GM12878 (cell line): ENCODE data around the gene DPP6. TPM values are rescaled to one million over a fixed set of nuclear protein-coding genes. Genes with fewer than 3 reads are reported as not detected.

Source experiments
- ATAC-seq: fragments of 200-7000 bp; cut with Tn5 transposase; 3 replicates; pipeline ENCODE4 v1.9.1; 2020; ENCODE audit warnings: mild to moderate bottlenecking, moderate library complexity
- BruUV-seq: library from RNA; stranded (reverse); fragments of 400-500 nt; replicated peaks from 2 replicates; lab custom pipeline; 2021; lab: Mats Ljungman, UMichigan
- CTCF ChIA-PET: fragments of 300-600 bp; sonication (Branson Sonifier 250); formaldehyde crosslinking; extraction: SDS; loops from one replicate; lab custom pipeline; 2021; ENCODE audit warnings: inconsistent platforms; lab: Yijun Ruan, JAX
- POLR2A ChIA-PET: fragments of 350-600 bp; formaldehyde crosslinking; extraction: SDS; loops from one replicate; lab custom pipeline; 2021; ENCODE audit warnings: inconsistent platforms; lab: Charles Lee
- RAD21 ChIA-PET: fragments of 300-600 bp; sonication (Branson Sonifier 250); formaldehyde crosslinking; loops from one replicate; lab custom pipeline; 2023; ENCODE audit warnings: antibody characterized with exemption; ENCODE audit not compliant: unreplicated experiment; lab: Charles Lee
- SMC1A ChIA-PET: fragments of 300-600 bp; sonication (Branson Sonifier 250); formaldehyde crosslinking; loops from one replicate; lab custom pipeline; 2023; ENCODE audit not compliant: unreplicated experiment, uncharacterized antibody; lab: Charles Lee
- DNase-seq: peaks from one replicate; pipeline ENCODE4 v3.0.0-alpha.2; 2011; ENCODE audit warnings: low read depth, low spot score
- FAIRE-seq: peaks from 3 replicates; lab custom pipeline; 2011; peaks lifted over from hg19 to GRCh38; lab: Jason Lieb, UNC
- H2AFZ ChIP-seq: 2 replicates; pipeline ENCODE4 v1.6.0; 2011; ENCODE audit warnings: low read depth, low read length, control low read depth; ENCODE audit not compliant: control insufficient read depth
- H3K27ac ChIP-seq: 2 replicates; pipeline ENCODE4 v1.5.1; 2011; ENCODE audit warnings: control low read depth; ENCODE audit not compliant: control insufficient read depth, insufficient read depth
- H3K27me3 ChIP-seq, 2 experiments: replicated peaks in 1 of 2; 2 replicates each; pipeline versions ENCODE4 v1.6.0 to v1.6.1; 2011; ENCODE audit warnings: low read length in 1 of 2; ENCODE audit not compliant: control insufficient read depth in 2 of 2, insufficient read depth in 2 of 2
- H3K36me3 ChIP-seq, 2 experiments: 2 replicates each; pipeline ENCODE4 v1.5.1; 2011; ENCODE audit warnings: low read length in 1 of 2; ENCODE audit not compliant: control insufficient read depth in 2 of 2, insufficient read depth in 2 of 2
- H3K4me1 ChIP-seq: 2 replicates; pipeline ENCODE4 v1.6.1; 2011; ENCODE audit warnings: mild to moderate bottlenecking, low read length, moderate library complexity, mixed read lengths; ENCODE audit not compliant: control insufficient read depth, insufficient read depth
- H3K4me2 ChIP-seq: 2 replicates; pipeline ENCODE4 v1.6.0; 2011; ENCODE audit warnings: control low read depth; ENCODE audit not compliant: control insufficient read depth, insufficient read depth
- H3K4me3 ChIP-seq: fragments of 200-600 bp; sonication (generic); 2 replicates; pipeline ENCODE4 v1.5.1; 2016
- H3K79me2 ChIP-seq: 2 replicates; pipeline ENCODE4 v1.6.0; 2011; ENCODE audit warnings: low read length; ENCODE audit not compliant: control insufficient read depth, insufficient read depth
- H3K9ac ChIP-seq: 2 replicates; pipeline ENCODE4 v1.8.0; 2011; ENCODE audit warnings: low read length, control low read depth, mixed read lengths; ENCODE audit not compliant: control insufficient read depth, insufficient read depth
- H3K9me3 ChIP-seq: replicated peaks from 3 replicates; pipeline ENCODE4 v1.5.1; 2011; ENCODE audit warnings: mild to moderate bottlenecking, low read length; ENCODE audit not compliant: control insufficient read depth, insufficient read depth
- H4K20me1 ChIP-seq: 2 replicates; pipeline ENCODE4 v1.6.0; 2011; ENCODE audit not compliant: control insufficient read depth, insufficient read depth
- FOXK2 ChIP-seq: fragments of 450-650 bp; IDR thresholded peaks from 2 replicates; pipeline ENCODE4 v1.6.1; 2017; ENCODE audit warnings: mild to moderate bottlenecking, moderate library complexity
- MEF2B ChIP-seq: fragments of 450-650 bp; IDR thresholded peaks from 2 replicates; pipeline ENCODE4 v1.6.1; 2018; ENCODE audit warnings: mild to moderate bottlenecking, moderate library complexity; ENCODE audit not compliant: partially characterized antibody, poor library complexity, severe bottlenecking
- NFIC ChIP-seq: IDR thresholded peaks from 2 replicates; pipeline ENCODE4 v1.6.1; 2012; ENCODE audit warnings: low read depth, mild to moderate bottlenecking, inconsistent platforms, low read length, moderate library complexity
- NR2C1 ChIP-seq: fragments of 450-650 bp; IDR thresholded peaks from 2 replicates; pipeline ENCODE4 v1.6.1; 2017; ENCODE audit warnings: antibody characterized with exemption, mild to moderate bottlenecking, moderate library complexity
- RAD21 ChIP-seq: IDR thresholded peaks from 2 replicates; pipeline ENCODE4 v1.6.1; 2011; ENCODE audit warnings: mild to moderate bottlenecking, low read depth, low read length, moderate library complexity; ENCODE audit not compliant: insufficient read depth
- SMC3 ChIP-seq: IDR thresholded peaks from 2 replicates; pipeline ENCODE4 v1.6.1; 2011; ENCODE audit warnings: low read length, improper control_type of control experiment, borderline replicate concordance
- SP1 ChIP-seq: IDR thresholded peaks from one replicate; pipeline ENCODE4 v1.6.1; 2011; ENCODE audit warnings: low read depth, low read length
- SUPT20H ChIP-seq: IDR thresholded peaks from 2 replicates; pipeline ENCODE4 v1.6.1; 2011; ENCODE audit warnings: low read depth, mild to moderate bottlenecking, low read length, moderate library complexity, borderline replicate concordance; ENCODE audit not compliant: control insufficient read depth
- WGBS: methylation state at CpG from one replicate; pipeline ENCODE4 v1.1.6; 2016; ENCODE audit warnings: low lambda C conversion rate; ENCODE audit not compliant: insufficient replicate concordance, insufficient coverage; ENCODE audit errors: missing lambda C conversion rate; 5-methylcytosine and 5-hydroxymethylcytosine counted together
- in situ Hi-C: fragments of 300-500 bp; cut with MboI; formaldehyde crosslinking; loops from 9 replicates; pipeline ENCODE4 v1.14.3; 2018; ENCODE audit warnings: mixed read lengths
- intact Hi-C: fragments of 100-400 bp; cut with micrococcal nuclease; formaldehyde crosslinking; loops from one replicate; pipeline ENCODE4 v1.14.2; 2022; ENCODE audit not compliant: unreplicated experiment
- polyA plus RNA-seq, 11 experiments: library from polyadenylated mRNA; depleted of rRNA in 4 of 11; unstranded in 6 of 11; stranded (reverse) in 5 of 11; fragments of >200 nt; fragmentation: Nextera tagmentation in 4 of 11; fragmentation: Illumina TruSeq in 1 of 11; extraction: Ambion mirVana in 4 of 11; extraction: Trizol in 1 of 11; gene quantifications; 1 replicate in 1 of 11; 2 replicates in 10 of 11; pipeline versions ENCODE4 v1.2.1 to v1.2.3, GENCODE V29; 2011 to 2016; ENCODE audit warnings: inconsistent platforms in 2 of 11, missing spikeins in 2 of 11, low read depth in 1 of 11
- total RNA-seq, 4 experiments: library from RNA; depleted of rRNA in 3 of 4; stranded (reverse); fragments of >200 nt in 3 of 4; fragmentation: Illumina TruSeq in 1 of 4; extraction: Trizol in 1 of 4; gene quantifications; 2 replicates each; pipeline versions ENCODE4 v1.2.1 to v1.2.3, GENCODE V29; 2013 to 2021
- TF ChIP-seq, protein P1 (sequence below), 3 experiments: IDR thresholded peaks in 2 of 3; conservative IDR thresholded peaks in 1 of 3; 2 replicates each; pipeline ENCODE4 v1.5.1; 2011; ENCODE audit warnings: low read depth in 3 of 3, low read length in 3 of 3, mild to moderate bottlenecking in 3 of 3, control low read depth in 2 of 3, moderate library complexity in 2 of 3, inconsistent platforms in 1 of 3, mixed read lengths in 1 of 3; ENCODE audit not compliant: control insufficient read depth in 2 of 3, insufficient read depth in 1 of 3; ENCODE audit errors: extremely low read depth in 1 of 3

The DPP6 gene
- total and polyA plus RNA-seq, 10 of the 15 experiments (the other 5 are each of a cell fraction or from before 2014, with no cell fraction given) = not detected

DNA sequence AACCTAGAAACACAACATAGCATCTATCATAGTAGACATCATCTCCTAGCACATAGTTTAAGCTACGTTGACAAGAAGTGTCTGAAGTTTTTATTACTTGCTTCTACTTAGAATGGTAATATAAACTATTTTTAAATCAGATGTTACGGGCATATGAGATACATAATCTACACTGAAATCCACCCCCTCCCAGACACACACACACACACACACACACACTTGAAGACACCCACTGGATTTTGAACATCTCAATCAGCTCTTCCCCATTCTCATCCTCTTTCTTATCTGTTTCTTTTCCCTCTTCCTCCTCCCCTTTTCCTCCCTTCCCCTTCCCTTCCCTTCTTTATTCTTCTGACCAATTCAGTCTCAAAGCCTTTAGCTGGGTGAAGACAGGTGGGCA is 774.8 kb downstream of the DPP6 start:
- ChIA-PET POLR2A (no interaction called here), RAD21 (no interaction called here), SMC1A (no interaction called here), CTCF (interaction anchor here (0.9 to 1.5 kb wide), 4 partner anchors 78 to 182 kb away, joined by 3 read pairs; no protein-coding TSS in a partner anchor)
- 18% methylated on average over 2 of the region's 2 CpGs for WGBS
- H3K27ac ChIP-seq = no peak overlapping the region
- no peaks in the 10 kb centered on the region for H3K9me3 ChIP-seq
- no peaks in the 10 kb centered on the region for H4K20me1 ChIP-seq
- in situ Hi-C loops = no loop called here
- H3K36me3 ChIP-seq = no peaks in the 10 kb centered on the region
- H3K4me3 ChIP-seq = no peak overlapping the region
- DNase-seq (no peak), FAIRE-seq (no peak), ATAC-seq (no peak)
- H3K4me2 ChIP-seq = no peak overlapping the region
- BruUV-seq = no TSS peak
- H3K79me2 ChIP-seq = no peaks in the 10 kb centered on the region
- H3K27me3 ChIP-seq = peaks cover 0 to 2% of the 10 kb centered on the region in 2 experiments; a peak in 1 of 4 replicates
- intact Hi-C loops = no loop called here
- no peaks in the 10 kb centered on the region for H3K4me1 ChIP-seq
- no peak overlapping the region for H3K9ac ChIP-seq
- no peak overlapping the region for H2AFZ ChIP-seq
- TF ChIP-seq RAD21 = no peak
- TF ChIP-seq NR2C1 = no peak
- TF ChIP-seq FOXK2 = no peak
- no peak for TF ChIP-seq MEF2B

DNA sequence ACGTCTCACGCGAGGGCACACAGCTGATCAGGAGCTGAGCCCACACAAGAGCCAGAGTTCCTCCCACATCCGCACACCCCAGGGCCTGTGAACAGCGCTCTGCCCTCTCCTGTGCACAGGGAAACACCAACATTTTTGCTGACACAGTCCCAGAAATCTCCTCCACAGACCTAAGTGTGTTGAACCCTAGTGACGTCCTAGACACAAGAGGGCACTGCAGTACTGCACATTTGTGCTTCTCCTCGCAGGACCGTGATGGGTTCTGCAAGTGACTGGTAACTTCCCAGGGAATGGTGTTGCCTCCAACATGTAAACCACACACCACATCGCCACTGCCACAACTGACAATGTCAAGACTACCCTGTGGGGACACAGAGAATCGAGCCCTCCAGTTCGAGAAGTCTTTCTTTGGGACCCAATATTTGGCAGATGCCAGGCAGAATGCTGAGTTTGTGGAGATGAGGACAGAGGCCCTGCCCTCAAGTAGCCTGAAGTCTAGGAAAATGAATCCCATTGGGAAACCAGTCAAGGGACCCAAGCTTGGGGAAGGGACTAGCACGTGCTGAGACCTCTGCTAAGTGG is 780.5 kb downstream of the DPP6 start:
- H3K27me3 ChIP-seq = no peaks in the 10 kb centered on the region; a peak in 1 of 4 replicates
- no peak for TF ChIP-seq NFIC
- TF ChIP-seq RAD21 = peak; percentile 52
- TF ChIP-seq SMC3 = peak; percentile 43; the same call in 1 of the 2 replicates
- TF ChIP-seq SP1 = no peak
- TF ChIP-seq SUPT20H = no peak
- TF ChIP-seq, protein P1, sequence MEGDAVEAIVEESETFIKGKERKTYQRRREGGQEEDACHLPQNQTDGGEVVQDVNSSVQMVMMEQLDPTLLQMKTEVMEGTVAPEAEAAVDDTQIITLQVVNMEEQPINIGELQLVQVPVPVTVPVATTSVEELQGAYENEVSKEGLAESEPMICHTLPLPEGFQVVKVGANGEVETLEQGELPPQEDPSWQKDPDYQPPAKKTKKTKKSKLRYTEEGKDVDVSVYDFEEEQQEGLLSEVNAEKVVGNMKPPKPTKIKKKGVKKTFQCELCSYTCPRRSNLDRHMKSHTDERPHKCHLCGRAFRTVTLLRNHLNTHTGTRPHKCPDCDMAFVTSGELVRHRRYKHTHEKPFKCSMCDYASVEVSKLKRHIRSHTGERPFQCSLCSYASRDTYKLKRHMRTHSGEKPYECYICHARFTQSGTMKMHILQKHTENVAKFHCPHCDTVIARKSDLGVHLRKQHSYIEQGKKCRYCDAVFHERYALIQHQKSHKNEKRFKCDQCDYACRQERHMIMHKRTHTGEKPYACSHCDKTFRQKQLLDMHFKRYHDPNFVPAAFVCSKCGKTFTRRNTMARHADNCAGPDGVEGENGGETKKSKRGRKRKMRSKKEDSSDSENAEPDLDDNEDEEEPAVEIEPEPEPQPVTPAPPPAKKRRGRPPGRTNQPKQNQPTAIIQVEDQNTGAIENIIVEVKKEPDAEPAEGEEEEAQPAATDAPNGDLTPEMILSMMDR (IDR thresholded peaks at IDR 0.05 in 2 of 3, conservative IDR thresholded peaks at IDR 0.05 in 1 of 3; ENCODE audit: control insufficient read depth in 2 of 3, extremely low read depth in 1 of 3, insufficient read depth in 1 of 3, low read depth in 3 of 3, low read length in 3 of 3) = peak; percentile 32 to 65 (median 38); a peak in 4 of 6 replicates
- TF ChIP-seq, all 136 proteins: peak for 3
- intact Hi-C loops = loop anchor here (2.0 to 10.0 kb wide), 5 partner anchors 94 to 512 kb away; no protein-coding TSS in a partner anchor
- Histone ChIP-seq H3K4me2 (no peak overlapping the region), H3K9me3 (no peaks in the 10 kb centered on the region), H2AFZ (no peak overlapping the region), H4K20me1 (no peaks in the 10 kb centered on the region), H3K4me1 (peaks cover 4% of the 10 kb centered on the region), H3K4me3 (no peak overlapping the region), H3K27ac (no peak overlapping the region), H3K79me2 (no peaks in the 10 kb centered on the region), H3K9ac (no peak overlapping the region), H3K36me3 (no peaks in the 10 kb centered on the region)
- ATAC-seq (peak; percentile 86), FAIRE-seq (no peak), DNase-seq (no peak)
- POLR2A ChIA-PET = no interaction called here
- SMC1A ChIA-PET = interaction anchor here (0.9 to 3.8 kb wide), 3 partner anchors 32 to 95 kb away, joined by 3 to 13 read pairs (median 6); no protein-coding TSS in a partner anchor
- RAD21 ChIA-PET = interaction anchor here (0.9 kb wide), 1 partner anchor 95 kb away, joined by 3 read pairs; no protein-coding TSS in a partner anchor
- CTCF ChIA-PET = interaction anchor here (1.4 to 3.6 kb wide), 2 partner anchors 51 to 94 kb away, joined by 3 to 20 read pairs; no protein-coding TSS in a partner anchor
- in situ Hi-C loops = no loop called here
- no TSS peak for BruUV-seq
- WGBS = 10% methylated on average over 11 of the region's 12 CpGs
